ENCODE measurements around the gene EDIL3. TPM values are rescaled to one million over a fixed set of nuclear protein-coding genes. Genes with fewer than 3 reads are reported as not detected.
A peak's percentile ranks its signal among the peaks of the same experiment; 100 is the strongest.

The EDIL3 gene
- total RNA-seq, 2 donors from 2014 or later = 2.2 to 17.5 TPM

DNA sequence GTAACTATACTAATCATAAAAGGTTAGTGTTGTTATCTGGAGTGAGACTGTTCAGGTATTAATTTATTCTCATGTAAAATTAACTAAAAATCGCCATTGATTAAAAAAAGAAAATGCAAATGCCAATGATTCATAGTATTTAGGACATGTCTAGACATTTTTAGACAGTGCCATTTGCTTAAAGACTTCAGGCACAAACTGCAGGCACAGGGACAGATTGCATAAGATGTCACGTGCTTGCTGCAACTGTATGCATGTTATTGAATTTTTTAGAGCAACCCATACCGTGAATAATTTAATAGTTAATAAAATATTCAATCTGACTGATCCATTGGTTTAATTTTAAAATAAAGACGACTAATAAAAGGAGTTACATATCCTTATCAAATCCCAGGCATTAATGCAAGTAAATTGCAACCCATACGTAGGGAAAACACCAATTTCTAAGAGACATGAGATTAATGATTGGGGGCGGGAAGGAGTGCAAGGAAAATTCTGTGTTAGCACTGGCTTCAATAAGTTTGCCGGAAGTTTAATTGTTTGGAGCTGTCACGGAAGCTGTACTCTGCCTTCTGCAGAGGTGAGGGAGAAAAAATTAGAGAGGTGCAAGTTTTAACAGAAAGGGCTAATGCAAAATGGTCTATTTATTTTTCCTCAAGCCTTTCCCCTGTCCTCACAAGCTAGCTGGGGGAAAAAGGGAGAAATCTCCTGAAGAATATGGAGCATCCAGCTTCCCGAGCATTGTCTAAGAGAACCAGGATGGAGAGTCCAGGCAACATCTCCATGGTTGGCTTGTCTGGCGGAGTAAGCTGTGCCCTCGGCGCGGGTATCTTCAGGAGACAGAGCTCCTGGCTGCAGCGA is 2.9 kb downstream of the EDIL3 start:
- WGBS, 2 experiments (ENCODE audit: insufficient coverage in 1 of 2, insufficient read length in 1 of 2) = 16 to 18% methylated on average over 5 to 12 of the region's 14 CpGs
- peaks cover 58% of the 10 kb centered on the region for H3K27me3 ChIP-seq (ENCODE audit: control insufficient read depth, insufficient read depth, low read length, poor library complexity, severe bottlenecking)
- no peak overlapping the region for H3K27ac ChIP-seq (ENCODE audit: low read depth, low read length)
- peaks cover 49% of the 10 kb centered on the region for H3K27me3 Mint-ChIP-seq (ENCODE audit: insufficient read depth)
- no peaks in the 10 kb centered on the region for H3K9me3 Mint-ChIP-seq
- no peaks in the 10 kb centered on the region for H3K9me3 ChIP-seq (ENCODE audit: control insufficient read depth, low read length)
- H3K4me3 Mint-ChIP-seq = peak overlapping the region; percentile 78
- DNase-seq = no peak
- H3K36me3 Mint-ChIP-seq (ENCODE audit: low read depth) = no peaks in the 10 kb centered on the region
- H3K36me3 ChIP-seq (ENCODE audit: control insufficient read depth, insufficient read depth, low read length) = no peaks in the 10 kb centered on the region
- no peaks in the 10 kb centered on the region for H3K4me1 ChIP-seq (ENCODE audit: control insufficient read depth, insufficient read depth, low read length)
- TF ChIP-seq CTCF (conservative IDR thresholded peaks at IDR 0.05) = no peak
- H3K4me1 Mint-ChIP-seq = peaks cover 11% of the 10 kb centered on the region
- H3K27ac Mint-ChIP-seq = no peak overlapping the region
- H3K9ac ChIP-seq (ENCODE audit: extremely low read depth, low read length, poor library complexity, severe bottlenecking) = no peak overlapping the region
- peak overlapping the region; percentile 81 for H3K4me3 ChIP-seq (ENCODE audit: low read length)

DNA sequence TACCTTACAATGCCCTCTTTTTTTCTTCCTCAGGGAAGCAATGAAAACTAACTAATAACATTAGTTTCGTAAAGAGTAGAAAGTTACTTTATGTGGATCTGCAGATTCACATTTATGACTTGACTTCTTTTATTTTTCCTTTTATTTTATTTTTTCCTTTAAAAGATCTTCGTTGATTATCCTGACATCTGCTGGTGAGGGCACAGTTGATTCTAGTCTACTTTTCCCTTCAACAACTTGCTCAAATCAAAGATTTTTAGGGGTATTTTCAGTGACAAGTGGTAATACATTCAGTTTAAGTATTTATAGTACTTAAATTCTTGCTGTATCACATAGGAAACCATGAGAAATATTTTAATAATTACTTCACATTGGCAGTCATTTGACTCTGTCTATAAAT is 4.9 kb downstream of the EDIL3 start:
- peaks cover 38% of the 10 kb centered on the region for H3K27me3 ChIP-seq (ENCODE audit: control insufficient read depth, insufficient read depth, low read length, poor library complexity, severe bottlenecking)
- H3K4me3 ChIP-seq (ENCODE audit: low read length) = no peak overlapping the region
- no peak overlapping the region for H3K4me3 Mint-ChIP-seq
- DNase-seq = no peak
- no peaks in the 10 kb centered on the region for H3K36me3 ChIP-seq (ENCODE audit: control insufficient read depth, insufficient read depth, low read length)
- H3K36me3 Mint-ChIP-seq (ENCODE audit: low read depth) = no peaks in the 10 kb centered on the region
- no peaks in the 10 kb centered on the region for H3K4me1 ChIP-seq (ENCODE audit: control insufficient read depth, insufficient read depth, low read length)
- no peaks in the 10 kb centered on the region for H3K9me3 ChIP-seq (ENCODE audit: control insufficient read depth, low read length)
- peaks cover 30% of the 10 kb centered on the region for H3K27me3 Mint-ChIP-seq (ENCODE audit: insufficient read depth)
- peak; percentile 34 for TF ChIP-seq CTCF (conservative IDR thresholded peaks at IDR 0.05)
- 60 to 95% methylated on average over 1 to 2 of the region's 2 CpGs for WGBS, 2 experiments (ENCODE audit: insufficient coverage in 1 of 2, insufficient read length in 1 of 2)
- no peak overlapping the region for H3K27ac Mint-ChIP-seq
- no peaks in the 10 kb centered on the region for H3K9me3 Mint-ChIP-seq
- H3K27ac ChIP-seq (ENCODE audit: low read depth, low read length) = no peak overlapping the region
- H3K9ac ChIP-seq (ENCODE audit: extremely low read depth, low read length, poor library complexity, severe bottlenecking) = no peak overlapping the region
- H3K4me1 Mint-ChIP-seq = peaks cover 5% of the 10 kb centered on the region

DNA sequence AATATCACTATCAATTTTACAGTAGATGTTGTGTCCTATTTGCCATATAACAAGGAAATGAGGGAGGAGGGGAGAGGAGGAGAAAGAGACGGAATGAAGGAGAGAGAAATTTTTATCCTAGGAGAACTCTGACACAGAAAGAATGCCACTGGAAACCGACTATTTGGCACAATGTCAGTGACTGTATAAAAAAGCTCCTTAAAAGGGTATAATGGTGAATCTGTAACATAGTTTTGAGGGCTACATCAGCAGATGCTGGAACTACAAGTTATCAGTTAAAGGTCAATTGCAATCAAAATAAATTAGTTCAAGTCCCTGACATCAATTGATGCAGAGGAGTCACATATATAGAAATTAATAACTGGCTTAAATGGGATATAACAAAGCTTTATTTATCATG is 5.7 kb downstream of the EDIL3 start:
- no peaks in the 10 kb centered on the region for H3K4me1 ChIP-seq (ENCODE audit: control insufficient read depth, insufficient read depth, low read length)
- 77 to 92% methylated on average over 2 of the region's 2 CpGs for WGBS, 2 experiments (ENCODE audit: insufficient coverage in 1 of 2, insufficient read length in 1 of 2)
- Mint-ChIP-seq H3K36me3 (ENCODE audit: low read depth) (no peaks in the 10 kb centered on the region), H3K4me1 (peaks cover 3% of the 10 kb centered on the region), H3K4me3 (no peak overlapping the region), H3K9me3 (no peaks in the 10 kb centered on the region), H3K27me3 (ENCODE audit: insufficient read depth) (peaks cover 25% of the 10 kb centered on the region), H3K27ac (no peak overlapping the region)
- H3K4me3 ChIP-seq (ENCODE audit: low read length) = no peak overlapping the region
- peaks cover 31% of the 10 kb centered on the region for H3K27me3 ChIP-seq (ENCODE audit: control insufficient read depth, insufficient read depth, low read length, poor library complexity, severe bottlenecking)
- H3K36me3 ChIP-seq (ENCODE audit: control insufficient read depth, insufficient read depth, low read length) = no peaks in the 10 kb centered on the region
- no peak for DNase-seq
- H3K27ac ChIP-seq (ENCODE audit: low read depth, low read length) = no peak overlapping the region
- H3K9me3 ChIP-seq (ENCODE audit: control insufficient read depth, low read length) = no peaks in the 10 kb centered on the region
- no peak overlapping the region for H3K9ac ChIP-seq (ENCODE audit: extremely low read depth, low read length, poor library complexity, severe bottlenecking)
- no peak for TF ChIP-seq CTCF (conservative IDR thresholded peaks at IDR 0.05)

Data from endodermal cell (in vitro differentiated cells).